BLaER1 (cell line): ENCODE results near the gene PHACTR3.

Experiments used
- H3K27ac ChIP-seq: shearing (Covaris generic); formaldehyde crosslinking; 2 replicates; pipeline ENCODE4 v1.8.1; 2022
- H3K27me3 ChIP-seq: shearing (Covaris generic); formaldehyde crosslinking; 2 replicates; pipeline ENCODE4 v1.8.1; 2022
- H3K36me3 ChIP-seq: shearing (Covaris generic); formaldehyde crosslinking; 2 replicates; pipeline ENCODE4 v1.8.1; 2022
- H3K4me1 ChIP-seq: shearing (Covaris generic); formaldehyde crosslinking; 2 replicates; pipeline ENCODE4 v1.8.1; 2022
- H3K4me2 ChIP-seq: shearing (Covaris generic); formaldehyde crosslinking; 2 replicates; pipeline ENCODE4 v1.8.1; 2022
- H3K4me3 ChIP-seq: shearing (Covaris generic); formaldehyde crosslinking; 2 replicates; pipeline ENCODE4 v1.8.1; 2022
- H3K9ac ChIP-seq: shearing (Covaris generic); formaldehyde crosslinking; 2 replicates; pipeline ENCODE4 v1.8.1; 2022
- H3K9me3 ChIP-seq: shearing (Covaris generic); formaldehyde crosslinking; 2 replicates; pipeline ENCODE4 v1.8.1; 2022
- H4K20me1 ChIP-seq: shearing (Covaris generic); formaldehyde crosslinking; 2 replicates; pipeline ENCODE4 v1.8.1; 2022
- Cebpa-rat ChIP-seq: shearing (Covaris generic); IDR thresholded peaks from 2 replicates; pipeline ENCODE4 v1.8.1; 2022

PHACTR3 gene

GRCh38 chr20:59697068-59697467 lies 92.7 kb downstream of the PHACTR3 start:
- peaks cover 100% of the 10 kb centered on the region for H4K20me1 ChIP-seq
- H3K27me3 ChIP-seq = no peaks in the 10 kb centered on the region
- no peaks in the 10 kb centered on the region for H3K9me3 ChIP-seq
- TF ChIP-seq Cebpa-rat = 0 out of 2 replicates have a peak, but pooled peaks have one; percentile 27
- H3K27ac ChIP-seq = no peak overlapping the region
- peaks cover 98% of the 10 kb centered on the region for H3K36me3 ChIP-seq
- H3K4me3 ChIP-seq = no peak overlapping the region
- H3K9ac ChIP-seq = no peak overlapping the region
- H3K4me2 ChIP-seq = no peak overlapping the region
- H3K4me1 ChIP-seq = peaks cover 73% of the 10 kb centered on the region

GRCh38 chr20:59698598-59698997 lies 94.3 kb downstream of the PHACTR3 start:
- Histone ChIP-seq H4K20me1 (peaks cover 100% of the 10 kb centered on the region), H3K27ac (no peak overlapping the region), H3K9ac (no peak overlapping the region), H3K4me2 (no peak overlapping the region), H3K4me3 (no peak overlapping the region), H3K36me3 (peaks cover 90% of the 10 kb centered on the region), H3K9me3 (no peaks in the 10 kb centered on the region), H3K27me3 (no peaks in the 10 kb centered on the region), H3K4me1 (peaks cover 71% of the 10 kb centered on the region)
- no peak for TF ChIP-seq Cebpa-rat

DNA sequence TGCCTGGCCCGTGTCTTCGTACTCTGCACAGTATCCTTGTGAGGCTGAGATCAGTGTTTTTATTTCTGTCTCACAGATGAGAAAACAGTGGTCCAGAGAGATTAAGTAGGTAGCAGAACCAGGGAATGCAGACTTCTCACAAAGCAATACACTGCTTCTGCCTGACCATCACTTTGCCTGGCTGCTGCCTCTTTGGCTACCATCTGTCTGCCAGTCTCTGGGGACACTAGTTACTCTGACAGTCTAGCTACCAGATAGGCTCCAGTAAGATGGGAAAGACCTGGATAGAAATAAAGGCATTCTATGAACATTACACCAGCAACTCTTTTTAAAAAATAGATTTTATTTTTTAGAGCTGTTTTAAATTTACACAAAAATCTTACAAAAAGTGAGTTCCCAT lies 96.9 kb downstream of the PHACTR3 start:
- peaks cover 100% of the 10 kb centered on the region for H4K20me1 ChIP-seq
- H3K4me3 ChIP-seq = no peak overlapping the region
- no peak overlapping the region for H3K9ac ChIP-seq
- no peak overlapping the region for H3K4me2 ChIP-seq
- no peak overlapping the region for H3K27ac ChIP-seq
- peaks cover 77% of the 10 kb centered on the region for H3K4me1 ChIP-seq
- TF ChIP-seq Cebpa-rat = no peak
- no peaks in the 10 kb centered on the region for H3K9me3 ChIP-seq
- peaks cover 73% of the 10 kb centered on the region for H3K36me3 ChIP-seq
- H3K27me3 ChIP-seq = no peaks in the 10 kb centered on the region

- Histone ChIP-seq H3K4me3 (no peak overlapping the region), H3K4me2 (no peak overlapping the region), H3K9me3 (peaks cover 10% of the 10 kb centered on the region), H3K27me3 (no peaks in the 10 kb centered on the region), H3K4me1 (peaks cover 70% of the 10 kb centered on the region), H3K27ac (no peak overlapping the region), H3K9ac (no peak overlapping the region), H3K36me3 (peaks cover 73% of the 10 kb centered on the region), H4K20me1 (peaks cover 100% of the 10 kb centered on the region)
- TF ChIP-seq Cebpa-rat = no peak
These were observed 98.7 kb downstream of the PHACTR3 start for GRCh38 chr20:59703046-59703445.

GRCh38 chr20:59705651-59706399 lies 101.5 kb downstream of the PHACTR3 start:
- H3K4me3 ChIP-seq = no peak overlapping the region
- no peak overlapping the region for H3K9ac ChIP-seq
- H3K4me2 ChIP-seq = no peak overlapping the region
- peaks cover 74% of the 10 kb centered on the region for H3K36me3 ChIP-seq
- peaks cover 100% of the 10 kb centered on the region for H4K20me1 ChIP-seq
- peak; percentile 54; the same call in 1 of the 2 replicates for TF ChIP-seq Cebpa-rat
- H3K9me3 ChIP-seq = peaks cover 36% of the 10 kb centered on the region
- no peak overlapping the region for H3K27ac ChIP-seq
- H3K4me1 ChIP-seq = peaks cover 61% of the 10 kb centered on the region
- H3K27me3 ChIP-seq = no peaks in the 10 kb centered on the region

DNA sequence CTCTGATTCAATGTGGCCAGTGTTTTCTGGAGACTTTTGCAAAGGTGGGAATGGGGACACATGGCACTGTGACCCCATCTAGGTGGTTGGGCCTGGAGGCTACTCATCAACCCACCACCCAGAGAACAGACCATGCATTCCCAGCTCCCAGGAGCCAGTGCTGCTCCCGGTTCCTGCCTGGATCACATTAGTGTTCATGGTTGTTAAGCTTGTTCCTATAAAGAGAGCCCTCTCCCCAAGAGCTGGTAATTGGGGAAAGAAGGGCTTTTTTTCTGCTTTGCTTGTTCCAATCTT lies 102.0 kb downstream of the PHACTR3 start:
- Histone ChIP-seq H3K36me3 (peaks cover 72% of the 10 kb centered on the region), H3K4me2 (no peak overlapping the region), H3K4me1 (peaks cover 56% of the 10 kb centered on the region), H3K9ac (no peak overlapping the region), H3K4me3 (no peak overlapping the region), H3K9me3 (peaks cover 38% of the 10 kb centered on the region), H3K27ac (no peak overlapping the region), H3K27me3 (no peaks in the 10 kb centered on the region), H4K20me1 (peaks cover 100% of the 10 kb centered on the region)
- TF ChIP-seq Cebpa-rat = no peak

DNA sequence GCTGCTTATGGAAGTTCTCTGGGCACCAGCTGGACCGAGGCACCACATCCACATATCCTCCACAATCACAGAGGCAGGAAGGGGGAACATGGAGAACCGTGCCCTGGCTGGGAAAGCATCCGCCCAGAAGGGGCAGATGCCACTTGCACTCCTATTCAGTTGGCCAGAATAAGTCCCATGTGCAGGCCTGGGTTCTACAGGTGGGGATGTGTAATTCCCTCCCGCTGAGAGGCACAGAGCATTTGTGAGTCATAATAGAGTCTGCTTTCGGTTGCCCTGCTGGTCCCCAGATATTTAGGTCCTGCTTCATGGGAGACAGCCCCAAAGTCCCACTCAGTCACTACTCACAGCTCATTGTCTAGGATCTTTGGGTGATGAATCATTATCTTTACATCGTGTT lies 104.0 kb downstream of the PHACTR3 start:
- peaks cover 36% of the 10 kb centered on the region for H3K4me1 ChIP-seq
- H3K27me3 ChIP-seq = no peaks in the 10 kb centered on the region
- no peak overlapping the region for H3K4me2 ChIP-seq
- peaks cover 72% of the 10 kb centered on the region for H3K36me3 ChIP-seq
- no peak overlapping the region for H3K9ac ChIP-seq
- peaks cover 100% of the 10 kb centered on the region for H4K20me1 ChIP-seq
- peaks cover 51% of the 10 kb centered on the region for H3K9me3 ChIP-seq
- TF ChIP-seq Cebpa-rat = no peak
- H3K27ac ChIP-seq = no peak overlapping the region
- H3K4me3 ChIP-seq = no peak overlapping the region

- peaks cover 51% of the 10 kb centered on the region for H3K9me3 ChIP-seq
- peaks cover 100% of the 10 kb centered on the region for H4K20me1 ChIP-seq
- H3K36me3 ChIP-seq = peaks cover 72% of the 10 kb centered on the region
- H3K4me1 ChIP-seq = peaks cover 26% of the 10 kb centered on the region
- no peak for TF ChIP-seq Cebpa-rat
- no peak overlapping the region for H3K4me2 ChIP-seq
- H3K9ac ChIP-seq = no peak overlapping the region
- no peak overlapping the region for H3K27ac ChIP-seq
- no peaks in the 10 kb centered on the region for H3K27me3 ChIP-seq
- H3K4me3 ChIP-seq = no peak overlapping the region
These were observed 105.3 kb downstream of the PHACTR3 start for GRCh38 chr20:59709636-59710035.

DNA sequence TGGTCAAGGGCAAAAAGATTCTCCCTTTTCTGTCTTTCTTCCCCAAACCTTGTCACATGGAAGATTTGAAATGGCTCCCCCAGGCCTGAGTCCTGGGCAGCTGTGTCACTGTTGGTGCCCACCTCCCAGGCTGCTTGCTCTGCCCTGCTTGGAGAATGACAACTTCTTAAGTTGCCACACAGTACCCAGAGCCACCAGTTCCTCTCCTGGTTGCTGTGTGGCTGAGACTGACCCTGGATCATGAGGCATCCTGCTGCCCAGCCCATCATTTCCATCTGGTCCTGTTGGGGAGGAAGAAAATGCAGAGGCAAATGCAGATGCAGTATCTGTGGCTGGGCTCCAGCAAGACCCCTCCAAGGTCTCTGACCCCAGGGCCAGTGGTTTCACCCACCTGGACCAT lies 113.7 kb downstream of the PHACTR3 start:
- H3K9ac ChIP-seq = no peak overlapping the region
- H3K9me3 ChIP-seq = peaks cover 2% of the 10 kb centered on the region; the same call in 1 of the 2 replicates
- H3K27me3 ChIP-seq = no peaks in the 10 kb centered on the region
- H3K27ac ChIP-seq = peak overlapping the region; percentile 39; the same call in 1 of the 2 replicates
- no peak for TF ChIP-seq Cebpa-rat
- H3K4me3 ChIP-seq = no peak overlapping the region
- peaks cover 100% of the 10 kb centered on the region for H4K20me1 ChIP-seq
- H3K4me1 ChIP-seq = peaks cover 81% of the 10 kb centered on the region
- peaks cover 63% of the 10 kb centered on the region for H3K36me3 ChIP-seq
- H3K4me2 ChIP-seq = peak overlapping the region; percentile 95

DNA sequence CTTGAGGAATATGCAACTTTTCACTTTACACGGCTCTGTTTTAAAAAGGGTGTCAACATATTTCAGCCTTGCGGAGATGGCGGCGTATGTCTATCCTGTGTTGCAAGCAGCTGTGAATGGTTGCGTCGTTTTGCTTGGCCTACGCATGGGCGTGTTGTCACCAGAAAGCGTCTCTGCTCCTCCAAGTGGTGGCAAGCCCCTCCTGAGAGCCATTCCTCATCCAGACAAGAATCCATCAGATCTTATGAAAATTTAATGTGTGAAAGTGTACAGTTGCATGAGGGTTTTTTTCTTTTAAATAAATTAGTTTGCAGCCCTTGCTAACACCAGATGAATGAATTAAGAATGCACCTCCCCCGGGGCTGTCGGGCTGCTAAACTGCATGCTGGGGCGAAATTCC lies 114.4 kb downstream of the PHACTR3 start:
- no peak overlapping the region for H3K9ac ChIP-seq
- peaks cover 100% of the 10 kb centered on the region for H4K20me1 ChIP-seq
- peaks cover 88% of the 10 kb centered on the region for H3K4me1 ChIP-seq
- H3K27ac ChIP-seq = no peak overlapping the region
- no peaks in the 10 kb centered on the region for H3K9me3 ChIP-seq
- H3K4me2 ChIP-seq = peak overlapping the region; percentile 95
- TF ChIP-seq Cebpa-rat = no peak
- no peaks in the 10 kb centered on the region for H3K27me3 ChIP-seq
- H3K36me3 ChIP-seq = peaks cover 61% of the 10 kb centered on the region
- no peak overlapping the region for H3K4me3 ChIP-seq
